DND-41 (cell line): ENCODE measurements around the gene SLC25A5.
"Not testable (repeated sequence)": the region's sequence is repeated elsewhere in the genome, so short reads cannot be mapped to it uniquely, and the experiment has no call there.

Experiments
- ATAC-seq: fragments of 200-7000 bp; cut with Tn5 transposase; 3 replicates; pipeline ENCODE4 v1.9.1; 2021; ENCODE audit warnings: low read depth; ENCODE audit not compliant: insufficient read depth
- DNase-seq: peaks from one replicate; pipeline ENCODE4 v3.0.0-alpha.2; 2020
- H2AFZ ChIP-seq: 2 replicates; pipeline ENCODE4 v1.6.0; 2012; ENCODE audit warnings: low read depth, low read length
- H3K27ac ChIP-seq: 2 replicates; pipeline ENCODE4 v1.5.1; 2012; ENCODE audit warnings: low read length, inconsistent platforms
- H3K27me3 ChIP-seq: fragments of 200-600 bp; sonication (generic); 2 replicates; pipeline ENCODE4 v1.6.0; 2012; ENCODE audit warnings: low read length, mild to moderate bottlenecking, inconsistent platforms; ENCODE audit not compliant: insufficient read depth, poor library complexity
- H3K36me3 ChIP-seq: 2 replicates; pipeline ENCODE4 v1.5.1; 2012; ENCODE audit warnings: low read length, inconsistent platforms; ENCODE audit not compliant: insufficient read depth
- H3K4me1 ChIP-seq: 2 replicates; pipeline ENCODE4 v1.5.1; 2012; ENCODE audit warnings: mild to moderate bottlenecking, low read length; ENCODE audit not compliant: insufficient read depth
- H3K4me2 ChIP-seq: 2 replicates; pipeline ENCODE4 v1.6.0; 2012; ENCODE audit warnings: mild to moderate bottlenecking, moderate library complexity, low read length, inconsistent platforms; ENCODE audit not compliant: insufficient read depth
- H3K4me3 ChIP-seq, 2 experiments: fragments of 200-600 bp in 1 of 2; shearing (Covaris generic) in 1 of 2; 2 replicates each; pipeline ENCODE4 v1.5.1; 2012 to 2016; ENCODE audit warnings: inconsistent platforms in 2 of 2, low read length in 2 of 2, mild to moderate bottlenecking in 2 of 2, low read depth in 1 of 2, moderate library complexity in 1 of 2
- H3K79me2 ChIP-seq: 2 replicates; pipeline ENCODE4 v1.6.0; 2012; ENCODE audit warnings: low read length, inconsistent platforms; ENCODE audit not compliant: insufficient read depth
- H3K9ac ChIP-seq: 2 replicates; pipeline ENCODE4 v1.6.0; 2012; ENCODE audit warnings: low read depth, mild to moderate bottlenecking, inconsistent platforms, low read length, moderate library complexity
- H3K9me3 ChIP-seq: 2 replicates; pipeline ENCODE4 v1.5.1; 2012; ENCODE audit warnings: low read length, moderate library complexity, mild to moderate bottlenecking, inconsistent platforms; ENCODE audit not compliant: insufficient read depth, severe bottlenecking
- H4K20me1 ChIP-seq: 2 replicates; pipeline ENCODE4 v1.6.0; 2012; ENCODE audit warnings: low read length; ENCODE audit not compliant: insufficient read depth
- CTCF ChIP-seq: IDR thresholded peaks from 2 replicates; pipeline ENCODE4 v1.5.1; 2012; ENCODE audit warnings: borderline replicate concordance, low read length, moderate library complexity, mild to moderate bottlenecking; ENCODE audit not compliant: poor library complexity, severe bottlenecking; ENCODE audit errors: extremely low read depth
- EZH2 ChIP-seq: IDR thresholded peaks from 3 replicates; pipeline ENCODE4 v1.6.1; 2012; ENCODE audit warnings: borderline replicate concordance, low read depth, mild to moderate bottlenecking, moderate library complexity, low read length, inconsistent platforms; ENCODE audit not compliant: severe bottlenecking

The SLC25A5 gene

GRCh38 chrX:119482041-119482440 is 13.8 kb downstream of the SLC25A5 start:
- no peak for TF ChIP-seq EZH2
- no peak for TF ChIP-seq CTCF
- Histone ChIP-seq H2AFZ (no peak overlapping the region), H3K27ac (no peak overlapping the region), H3K9me3 (no peaks in the 10 kb centered on the region), H3K79me2 (no peaks in the 10 kb centered on the region), H3K4me3 (no peak overlapping the region), H3K36me3 (no peaks in the 10 kb centered on the region), H4K20me1 (no peaks in the 10 kb centered on the region), H3K9ac (no peak overlapping the region), H3K4me2 (no peak overlapping the region), H3K27me3 (no peaks in the 10 kb centered on the region), H3K4me1 (no peaks in the 10 kb centered on the region)
- ATAC-seq (no peak), DNase-seq (no peak)

GRCh38 chrX:119482481-119483480 is 14.5 kb downstream of the SLC25A5 start:
- no peak for DNase-seq
- H3K27me3 ChIP-seq = no peaks in the 10 kb centered on the region

GRCh38 chrX:119486745-119487144 is 18.5 kb downstream of the SLC25A5 start:
- H3K27ac ChIP-seq = no peak overlapping the region
- ATAC-seq (no peak), DNase-seq (no peak)
- no peaks in the 10 kb centered on the region for H3K36me3 ChIP-seq
- H2AFZ ChIP-seq = no peak overlapping the region
- no peaks in the 10 kb centered on the region for H3K4me1 ChIP-seq
- H3K9me3 ChIP-seq = no peaks in the 10 kb centered on the region
- TF ChIP-seq CTCF = no peak
- TF ChIP-seq EZH2 = no peak
- H3K27me3 ChIP-seq = no peaks in the 10 kb centered on the region
- no peak overlapping the region for H3K9ac ChIP-seq
- H3K4me2 ChIP-seq = no peak overlapping the region
- H4K20me1 ChIP-seq = no peaks in the 10 kb centered on the region
- no peaks in the 10 kb centered on the region for H3K79me2 ChIP-seq
- H3K4me3 ChIP-seq = no peak overlapping the region

More at GRCh38 chrX:119482481-119483480, 14.5 kb downstream of the SLC25A5 start:
- Histone ChIP-seq H3K4me2 (no peak overlapping the region), H3K9me3 (no peaks in the 10 kb centered on the region), H3K4me3 (no peak overlapping the region), H3K4me1 (no peaks in the 10 kb centered on the region), H3K9ac (no peak overlapping the region), H2AFZ (no peak overlapping the region), H3K36me3 (no peaks in the 10 kb centered on the region), H3K79me2 (no peaks in the 10 kb centered on the region), H4K20me1 (no peaks in the 10 kb centered on the region), H3K27ac (no peak overlapping the region)
- no peak for ATAC-seq
- TF ChIP-seq CTCF = peak; percentile 21
- TF ChIP-seq EZH2 = no peak

GRCh38 chrX:119487766-119488165 is 19.5 kb downstream of the SLC25A5 start:
- not testable (repeated sequence) for ATAC-seq, H3K27me3 ChIP-seq, H3K9me3 ChIP-seq, H2AFZ ChIP-seq, H3K9ac ChIP-seq, DNase-seq, H3K79me2 ChIP-seq, H3K36me3 ChIP-seq, H4K20me1 ChIP-seq, H3K4me1 ChIP-seq, H3K27ac ChIP-seq, H3K4me2 ChIP-seq, H3K4me3 ChIP-seq
